ENCODE data around the gene IRF2BPL. TPM values are rescaled to one million over a fixed set of nuclear protein-coding genes. Genes with fewer than 3 reads are reported as not detected.

Gene IRF2BPL
- total and polyA plus RNA-seq, 2 experiments from 2014 or later, result 4.8 to 51.0 TPM

- H3K36me3 ChIP-seq (ENCODE audit: low read depth), result no peaks in the 10 kb centered on the region
- no peaks in the 10 kb centered on the region for H3K9me3 ChIP-seq (ENCODE audit: low read depth)
- H3K4me2 ChIP-seq (ENCODE audit: unreplicated experiment), result no peak overlapping the region
- H3F3A ChIP-seq (ENCODE audit: insufficient read depth), result no peaks in the 10 kb centered on the region
- WGBS, 2 experiments (ENCODE audit: low coverage in 1 of 2, low lambda C conversion rate in 2 of 2, missing lambda C conversion rate in 2 of 2), result 82 to 83% methylated on average over 9 of the region's 9 CpGs
- H3K27me3 ChIP-seq (replicated peaks; ENCODE audit: insufficient read depth), result no peaks in the 10 kb centered on the region
- H3K4me3 ChIP-seq, result no peak overlapping the region
- H3K79me2 ChIP-seq (ENCODE audit: insufficient read depth), result no peaks in the 10 kb centered on the region
- peak; percentile 20 for DNase-seq
- peaks cover 12% of the 10 kb centered on the region for H3K4me1 ChIP-seq (ENCODE audit: insufficient read depth)
- H4K20me1 ChIP-seq (ENCODE audit: insufficient read depth), result no peaks in the 10 kb centered on the region
- H3K27ac ChIP-seq, result no peak overlapping the region
- no peak overlapping the region for H2AFZ ChIP-seq
- in situ Hi-C loops (cut with MboI), result no loop called here
- no peak for TF ChIP-seq EZH2phosphoT487 (IDR thresholded peaks at IDR 0.05; ENCODE audit: insufficient read depth, low read depth)
- TF ChIP-seq EZH2 (IDR thresholded peaks at IDR 0.05; ENCODE audit: insufficient read depth, poor library complexity, severe bottlenecking), result no peak
- H3K9ac ChIP-seq, result no peak overlapping the region
- H3K9me2 ChIP-seq (ENCODE audit: insufficient read depth), result no peaks in the 10 kb centered on the region
These were observed 23.6 kb downstream of the IRF2BPL start for GRCh38 chr14:77004711-77005460.

GRCh38 chr14:77003960-77004710, 24.4 kb downstream of the IRF2BPL start:
- H3K4me2 ChIP-seq (ENCODE audit: unreplicated experiment), result no peak overlapping the region
- no peak overlapping the region for H3K27ac ChIP-seq
- H3K9me2 ChIP-seq (ENCODE audit: insufficient read depth), result no peaks in the 10 kb centered on the region
- no peak overlapping the region for H2AFZ ChIP-seq
- H3K27me3 ChIP-seq (replicated peaks; ENCODE audit: insufficient read depth), result no peaks in the 10 kb centered on the region
- WGBS, 2 experiments (ENCODE audit: low coverage in 1 of 2, low lambda C conversion rate in 2 of 2, missing lambda C conversion rate in 2 of 2), result 72 to 75% methylated on average over 5 of the region's 5 CpGs
- H3K79me2 ChIP-seq (ENCODE audit: insufficient read depth), result no peaks in the 10 kb centered on the region
- in situ Hi-C loops (cut with MboI), result no loop called here
- H4K20me1 ChIP-seq (ENCODE audit: insufficient read depth), result no peaks in the 10 kb centered on the region
- no peak overlapping the region for H3K9ac ChIP-seq
- H3K4me1 ChIP-seq (ENCODE audit: insufficient read depth), result peaks cover 12% of the 10 kb centered on the region
- DNase-seq, result peak; percentile 56
- no peaks in the 10 kb centered on the region for H3K9me3 ChIP-seq (ENCODE audit: low read depth)
- H3K4me3 ChIP-seq, result no peak overlapping the region
- H3K36me3 ChIP-seq (ENCODE audit: low read depth), result no peaks in the 10 kb centered on the region
- TF ChIP-seq EZH2 (IDR thresholded peaks at IDR 0.05; ENCODE audit: insufficient read depth, poor library complexity, severe bottlenecking) (no peak), EZH2phosphoT487 (IDR thresholded peaks at IDR 0.05; ENCODE audit: insufficient read depth, low read depth) (no peak)
- H3F3A ChIP-seq (ENCODE audit: insufficient read depth), result no peaks in the 10 kb centered on the region

- Histone ChIP-seq H3K27me3 (replicated peaks; ENCODE audit: insufficient read depth) (no peaks in the 10 kb centered on the region), H3K9ac (no peak overlapping the region), H3K79me2 (ENCODE audit: insufficient read depth) (no peaks in the 10 kb centered on the region), H3F3A (ENCODE audit: insufficient read depth) (no peaks in the 10 kb centered on the region), H3K27ac (no peak overlapping the region), H3K4me1 (ENCODE audit: insufficient read depth) (peaks cover 12% of the 10 kb centered on the region), H3K4me3 (no peak overlapping the region), H4K20me1 (ENCODE audit: insufficient read depth) (no peaks in the 10 kb centered on the region), H3K4me2 (ENCODE audit: unreplicated experiment) (no peak overlapping the region), H3K9me3 (ENCODE audit: low read depth) (no peaks in the 10 kb centered on the region), H2AFZ (no peak overlapping the region), H3K36me3 (ENCODE audit: low read depth) (no peaks in the 10 kb centered on the region), H3K9me2 (ENCODE audit: insufficient read depth) (no peaks in the 10 kb centered on the region)
- WGBS, 2 experiments (ENCODE audit: low coverage in 1 of 2, low lambda C conversion rate in 2 of 2, missing lambda C conversion rate in 2 of 2), result 73 to 74% methylated on average over 6 of the region's 6 CpGs
- in situ Hi-C loops (cut with MboI), result no loop called here
- no peak for TF ChIP-seq EZH2phosphoT487 (IDR thresholded peaks at IDR 0.05; ENCODE audit: insufficient read depth, low read depth)
- no peak for TF ChIP-seq EZH2 (IDR thresholded peaks at IDR 0.05; ENCODE audit: insufficient read depth, poor library complexity, severe bottlenecking)
- DNase-seq, result no peak
These were observed 25.6 kb downstream of the IRF2BPL start for GRCh38 chr14:77002889-77003288.

- H3K4me1 ChIP-seq (ENCODE audit: insufficient read depth), result peaks cover 16% of the 10 kb centered on the region
- H2AFZ ChIP-seq, result no peak overlapping the region
- H3K27me3 ChIP-seq (replicated peaks; ENCODE audit: insufficient read depth), result no peaks in the 10 kb centered on the region
- no peaks in the 10 kb centered on the region for H3K9me3 ChIP-seq (ENCODE audit: low read depth)
- WGBS, 2 experiments (ENCODE audit: low coverage in 1 of 2, low lambda C conversion rate in 2 of 2, missing lambda C conversion rate in 2 of 2), result 92 to 95% methylated on average over 4 of the region's 4 CpGs
- H3K4me2 ChIP-seq (ENCODE audit: unreplicated experiment), result no peak overlapping the region
- in situ Hi-C loops (cut with MboI), result no loop called here
- no peaks in the 10 kb centered on the region for H4K20me1 ChIP-seq (ENCODE audit: insufficient read depth)
- H3K4me3 ChIP-seq, result no peak overlapping the region
- DNase-seq, result no peak
- H3K27ac ChIP-seq, result no peak overlapping the region
- no peak overlapping the region for H3K9ac ChIP-seq
- H3K79me2 ChIP-seq (ENCODE audit: insufficient read depth), result no peaks in the 10 kb centered on the region
- no peaks in the 10 kb centered on the region for H3K36me3 ChIP-seq (ENCODE audit: low read depth)
- H3F3A ChIP-seq (ENCODE audit: insufficient read depth), result no peaks in the 10 kb centered on the region
- TF ChIP-seq EZH2 (IDR thresholded peaks at IDR 0.05; ENCODE audit: insufficient read depth, poor library complexity, severe bottlenecking) (no peak), EZH2phosphoT487 (IDR thresholded peaks at IDR 0.05; ENCODE audit: insufficient read depth, low read depth) (no peak)
- no peaks in the 10 kb centered on the region for H3K9me2 ChIP-seq (ENCODE audit: insufficient read depth)
These were observed 26.2 kb downstream of the IRF2BPL start for GRCh38 chr14:77002335-77002734.

All from GM23248 (cell line).